Mesothelial cell of epicardium (in vitro differentiated cells): ENCODE results near the gene RASL11B. TPM values are rescaled to one million over a fixed set of nuclear protein-coding genes. Genes with fewer than 3 reads are reported as not detected.
A peak's percentile ranks its signal among the peaks of the same experiment; 100 is the strongest.

Experiments
- DNase-seq, 2 experiments: peaks; one replicate each; pipeline ENCODE4 v3.0.0; 2021; ENCODE audit warnings: low spot score in 2 of 2; ENCODE audit not compliant: unreplicated experiment in 2 of 2
- H3K27ac Mint-ChIP-seq: 2 replicates; pipeline ENCODE4 v1.8.0; 2021; ENCODE audit warnings: mixed read lengths
- H3K27me3 Mint-ChIP-seq: 2 replicates; pipeline ENCODE4 v1.8.0; 2021; ENCODE audit warnings: low read depth, mixed read lengths
- H3K36me3 Mint-ChIP-seq: 2 replicates; pipeline ENCODE4 v1.8.0; 2021; ENCODE audit warnings: mixed read lengths
- H3K4me1 Mint-ChIP-seq: 2 replicates; pipeline ENCODE4 v1.8.0; 2021; ENCODE audit warnings: mixed read lengths
- H3K4me3 Mint-ChIP-seq: 2 replicates; pipeline ENCODE4 v1.8.0; 2021; ENCODE audit warnings: mild to moderate bottlenecking, moderate library complexity, mixed read lengths
- H3K9me3 Mint-ChIP-seq: 2 replicates; pipeline ENCODE4 v1.8.0; 2021; ENCODE audit warnings: mixed read lengths
- CTCF ChIP-seq: fragments of 200-600 bp; sonication (generic); IDR thresholded peaks from one replicate; pipeline ENCODE4 v1.5.0; 2021; ENCODE audit warnings: antibody characterized with exemption; ENCODE audit not compliant: unreplicated experiment
- total RNA-seq: library from RNA; stranded (reverse); gene quantifications from 3 replicates; pipeline ENCODE4 v1.2.1, GENCODE V29; 2021

The RASL11B gene
- total RNA-seq, 1 donor from 2014 or later: 26.1 TPM

- no peak overlapping the region for H3K4me3 Mint-ChIP-seq
- DNase-seq: no peak
- TF ChIP-seq CTCF: no peak
- no peaks in the 10 kb centered on the region for H3K27me3 Mint-ChIP-seq
- H3K27ac Mint-ChIP-seq: peak overlapping the region; percentile 85
- H3K4me1 Mint-ChIP-seq: peaks cover 63% of the 10 kb centered on the region
- no peaks in the 10 kb centered on the region for H3K36me3 Mint-ChIP-seq
- no peaks in the 10 kb centered on the region for H3K9me3 Mint-ChIP-seq
Observed at GRCh38 chr4:52841682-52842456, 20.2 kb upstream of the RASL11B start.

DNA sequence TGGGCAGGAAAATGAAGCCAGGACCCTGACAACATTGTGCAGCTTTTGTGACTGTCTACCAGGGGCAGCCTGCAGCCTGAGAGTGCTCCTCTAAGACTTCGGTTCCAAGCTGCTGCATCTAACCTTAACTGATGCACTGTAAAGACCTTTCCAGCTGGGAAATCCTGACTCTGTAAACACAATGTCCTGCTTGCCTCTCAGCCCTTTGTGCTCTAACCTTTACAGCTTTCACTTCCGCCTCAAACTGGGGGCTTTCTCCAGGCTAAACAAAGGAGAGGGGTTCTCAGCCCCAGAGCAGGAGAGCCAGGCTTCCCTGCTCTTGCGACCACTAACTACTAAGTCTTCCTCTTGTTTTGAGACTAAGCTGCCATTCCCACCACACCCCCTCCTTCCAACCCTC is 19.3 kb upstream of the RASL11B start:
- DNase-seq: no peak
- no peaks in the 10 kb centered on the region for H3K9me3 Mint-ChIP-seq
- H3K27ac Mint-ChIP-seq: peak overlapping the region; percentile 47
- peaks cover 58% of the 10 kb centered on the region for H3K4me1 Mint-ChIP-seq
- H3K4me3 Mint-ChIP-seq: no peak overlapping the region
- no peaks in the 10 kb centered on the region for H3K27me3 Mint-ChIP-seq
- no peak for TF ChIP-seq CTCF
- no peaks in the 10 kb centered on the region for H3K36me3 Mint-ChIP-seq

DNA sequence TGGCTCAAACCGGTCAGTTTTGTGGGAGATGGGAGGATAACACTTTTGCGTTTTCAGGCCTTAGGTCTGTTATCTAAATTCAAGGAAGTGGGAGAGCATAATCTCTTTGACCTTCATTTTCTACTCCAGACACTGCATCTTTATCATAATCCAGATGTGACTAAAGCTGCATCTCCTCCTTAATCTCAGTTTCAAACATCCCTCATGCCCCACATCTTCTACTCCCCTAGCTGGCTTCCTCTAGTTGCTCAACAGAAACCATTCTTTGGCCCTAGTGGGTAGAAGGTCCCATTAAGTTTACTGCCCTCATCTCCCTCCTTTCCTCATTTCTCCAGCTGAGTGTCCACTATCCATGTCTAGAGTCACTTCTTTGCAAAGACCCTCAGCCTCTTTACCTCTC is 18.8 kb upstream of the RASL11B start:
- Mint-ChIP-seq H3K27me3 (no peaks in the 10 kb centered on the region), H3K4me3 (no peak overlapping the region), H3K36me3 (no peaks in the 10 kb centered on the region), H3K4me1 (peaks cover 57% of the 10 kb centered on the region), H3K27ac (peak overlapping the region; percentile 47), H3K9me3 (no peaks in the 10 kb centered on the region)
- TF ChIP-seq CTCF: no peak
- DNase-seq: no peak

- no peak for DNase-seq
- Mint-ChIP-seq H3K36me3 (no peaks in the 10 kb centered on the region), H3K27me3 (no peaks in the 10 kb centered on the region), H3K27ac (no peak overlapping the region), H3K4me1 (peaks cover 51% of the 10 kb centered on the region), H3K4me3 (no peak overlapping the region), H3K9me3 (no peaks in the 10 kb centered on the region)
- TF ChIP-seq CTCF: no peak
Observed at GRCh38 chr4:52843958-52844357, 18.2 kb upstream of the RASL11B start.

DNA sequence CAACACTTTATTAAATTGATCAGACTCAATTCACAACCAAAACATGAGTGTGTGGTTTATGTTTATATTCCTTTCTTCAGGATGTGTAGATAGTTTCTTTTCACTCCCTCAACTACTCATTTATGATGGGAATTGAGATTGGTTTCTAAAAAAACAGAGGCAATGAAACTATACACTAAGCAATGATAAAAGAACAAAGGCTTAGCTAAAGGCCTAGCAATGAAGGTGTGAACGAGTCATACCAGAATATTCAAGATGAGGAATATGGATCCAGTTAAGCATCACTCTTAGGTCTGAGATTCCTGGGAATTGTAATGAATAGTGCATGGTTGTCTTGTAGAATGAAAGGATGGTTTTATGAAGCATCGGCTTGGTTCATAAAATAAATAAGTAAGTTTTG is 17.5 kb upstream of the RASL11B start:
- TF ChIP-seq CTCF: no peak
- Mint-ChIP-seq H3K4me3 (no peak overlapping the region), H3K4me1 (peaks cover 44% of the 10 kb centered on the region), H3K36me3 (no peaks in the 10 kb centered on the region), H3K9me3 (no peaks in the 10 kb centered on the region), H3K27me3 (no peaks in the 10 kb centered on the region), H3K27ac (no peak overlapping the region)
- no peak for DNase-seq

DNA sequence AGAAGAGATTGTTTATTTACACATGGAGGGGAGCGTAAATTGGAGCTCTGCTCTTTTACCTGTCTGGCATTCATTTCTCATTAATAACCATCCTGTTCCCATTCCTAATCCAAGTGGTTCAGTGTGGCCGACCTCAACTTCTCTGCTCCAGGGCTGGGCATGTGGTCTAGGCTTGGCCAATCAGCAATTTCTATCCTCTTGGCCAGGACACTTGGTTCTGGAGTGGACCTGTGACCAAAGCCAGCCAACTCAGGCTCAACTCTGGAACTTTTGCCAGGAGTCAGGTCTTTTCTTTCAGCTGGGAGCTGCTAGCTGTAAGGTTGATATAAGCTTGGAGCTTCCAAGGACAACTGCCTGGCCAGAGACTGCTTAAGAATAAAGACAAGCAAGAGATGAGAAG is 15.6 kb upstream of the RASL11B start:
- H3K9me3 Mint-ChIP-seq: no peaks in the 10 kb centered on the region
- no peaks in the 10 kb centered on the region for H3K36me3 Mint-ChIP-seq
- no peaks in the 10 kb centered on the region for H3K27me3 Mint-ChIP-seq
- DNase-seq: no peak
- no peak overlapping the region for H3K27ac Mint-ChIP-seq
- no peak for TF ChIP-seq CTCF
- H3K4me3 Mint-ChIP-seq: no peak overlapping the region
- peaks cover 29% of the 10 kb centered on the region for H3K4me1 Mint-ChIP-seq
